ENCODE results near the gene MDFIC.
"Not testable (repeated sequence)": the region's sequence is repeated elsewhere in the genome, so short reads cannot be mapped to it uniquely, and the experiment has no call there.

The MDFIC gene, protein sequence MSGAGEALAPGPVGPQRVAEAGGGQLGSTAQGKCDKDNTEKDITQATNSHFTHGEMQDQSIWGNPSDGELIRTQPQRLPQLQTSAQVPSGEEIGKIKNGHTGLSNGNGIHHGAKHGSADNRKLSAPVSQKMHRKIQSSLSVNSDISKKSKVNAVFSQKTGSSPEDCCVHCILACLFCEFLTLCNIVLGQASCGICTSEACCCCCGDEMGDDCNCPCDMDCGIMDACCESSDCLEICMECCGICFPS

GRCh38 chr7:114922026-114922651, at the start of gene MDFIC:
Gene MDFIC, plus strand, starts transcription at chr7:114922094. Its CDS starts 940 bp downstream, at chr7:114923034.
- DNase-seq (ENCODE audit: low spot score), result no peak

DNA sequence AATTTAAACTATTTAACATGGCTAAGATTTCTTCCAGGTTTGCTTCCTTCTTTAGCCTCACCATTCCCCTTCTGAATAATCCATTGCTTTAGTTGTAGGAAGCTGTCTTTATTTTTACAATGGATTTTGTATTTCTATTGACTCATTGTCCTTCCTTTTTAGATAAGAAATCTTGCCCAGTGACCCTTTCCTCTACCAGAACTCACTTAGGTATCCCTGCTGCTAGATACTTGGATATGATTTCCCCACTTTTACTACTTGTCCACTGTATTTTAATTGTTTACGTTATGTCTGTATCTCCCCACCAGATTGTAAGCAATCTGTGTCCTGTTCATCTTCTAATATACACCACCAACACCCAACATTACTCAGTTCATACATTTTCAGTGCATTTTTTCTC, 47.7 kb upstream of the MDFIC start:
- no peak for DNase-seq (ENCODE audit: low spot score)

- no peak for DNase-seq (ENCODE audit: low spot score)
These were observed 46.7 kb upstream of the MDFIC start for GRCh38 chr7:114875186-114875585.

DNA sequence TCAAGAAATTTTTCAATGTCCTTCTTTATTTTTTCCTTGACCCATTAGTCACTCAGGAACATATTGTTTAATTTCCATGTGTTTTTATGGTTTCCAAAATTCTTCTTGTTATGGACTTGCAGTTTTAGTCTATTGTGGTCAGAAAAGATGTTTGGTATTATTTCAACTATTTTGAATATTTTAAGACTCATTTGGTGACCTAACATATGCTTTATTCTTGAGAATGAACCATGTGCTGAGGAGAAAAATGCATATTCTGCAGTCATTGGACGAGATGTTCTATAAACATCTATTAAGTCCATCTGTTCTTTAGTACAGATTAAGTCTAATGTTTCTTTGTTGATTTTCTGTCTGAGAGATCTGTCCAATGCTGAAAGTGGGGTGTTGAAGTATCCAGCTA, 42.3 kb upstream of the MDFIC start:
- no peak for DNase-seq (ENCODE audit: low spot score)

DNA sequence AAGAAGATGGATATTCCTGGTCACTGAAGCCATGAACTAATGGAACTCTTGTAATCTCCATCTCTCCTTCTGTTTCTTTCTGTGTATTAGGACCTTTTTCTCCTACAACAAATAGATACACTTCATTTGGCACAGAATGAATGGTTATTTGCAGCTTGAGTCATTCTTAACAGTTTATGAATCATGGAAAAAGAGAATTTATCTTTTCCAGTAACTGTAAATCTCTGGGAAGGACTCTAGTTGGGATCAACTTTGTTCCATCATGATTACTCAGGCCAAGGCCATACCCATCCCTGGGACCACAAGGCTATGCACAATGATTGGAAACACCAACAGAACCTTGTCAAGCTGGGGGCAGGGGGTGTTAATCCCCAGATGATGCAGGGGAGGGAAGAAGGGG, 36.1 kb upstream of the MDFIC start:
- DNase-seq (ENCODE audit: low spot score), result no peak

GRCh38 chr7:114886241-114886640, 35.7 kb upstream of the MDFIC start:
- DNase-seq (ENCODE audit: low spot score), result no peak

DNA sequence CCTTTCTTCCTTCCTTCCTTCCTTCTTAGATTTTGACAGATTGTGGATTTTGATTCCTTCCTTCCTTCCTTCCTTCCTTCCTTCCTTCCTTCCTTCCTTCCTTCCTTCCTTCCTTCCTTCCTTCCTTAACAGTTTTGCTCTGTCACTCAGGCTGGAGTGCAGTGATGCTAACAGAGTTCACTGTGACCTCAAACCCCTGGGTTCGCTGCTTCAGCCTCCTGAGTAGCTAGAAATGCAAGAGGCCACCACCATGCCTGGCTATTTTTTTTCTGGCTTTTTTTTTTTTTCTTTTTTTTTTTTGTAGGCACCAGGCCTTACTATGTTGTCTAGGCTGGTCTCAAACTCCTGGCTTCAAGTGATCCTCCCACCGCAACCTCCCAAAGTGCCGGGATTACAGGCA, 32.8 kb upstream of the MDFIC start:
- not testable (repeated sequence) for DNase-seq (ENCODE audit: low spot score)

- no peak for DNase-seq (ENCODE audit: low spot score)
These were observed 32.1 kb upstream of the MDFIC start for GRCh38 chr7:114889646-114890285.

GRCh38 chr7:114890561-114890960, 31.3 kb upstream of the MDFIC start:
- no peak for DNase-seq (ENCODE audit: low spot score)

- no peak for DNase-seq (ENCODE audit: low spot score)
These were observed 21.8 kb upstream of the MDFIC start for GRCh38 chr7:114900127-114900526.

- DNase-seq (ENCODE audit: low spot score), result no peak
These were observed 20.1 kb upstream of the MDFIC start for GRCh38 chr7:114901771-114902170.

DNA sequence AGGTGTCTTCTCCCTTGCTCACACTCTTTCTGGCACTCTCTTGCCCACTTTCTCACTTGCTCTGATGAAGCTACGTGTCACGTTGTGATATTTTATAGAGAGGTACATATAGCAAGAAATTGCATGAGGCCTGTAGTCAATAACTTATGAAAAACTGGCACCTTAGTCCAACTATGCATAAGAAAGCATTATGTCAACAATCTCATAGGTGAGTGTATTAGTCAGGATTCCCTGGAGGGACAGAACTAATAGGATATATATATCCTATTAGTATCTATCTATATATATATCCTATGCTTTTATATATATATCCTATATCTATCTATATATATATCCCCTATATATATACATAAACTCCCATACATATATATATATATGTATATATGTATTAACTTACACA, 18.8 kb upstream of the MDFIC start:
- no peak for DNase-seq (ENCODE audit: low spot score)

- DNase-seq (ENCODE audit: low spot score), result no peak
These were observed 11.1 kb upstream of the MDFIC start for GRCh38 chr7:114910787-114911186.

GRCh38 chr7:114911411-114911810, 10.5 kb upstream of the MDFIC start:
- no peak for DNase-seq (ENCODE audit: low spot score)

DNA sequence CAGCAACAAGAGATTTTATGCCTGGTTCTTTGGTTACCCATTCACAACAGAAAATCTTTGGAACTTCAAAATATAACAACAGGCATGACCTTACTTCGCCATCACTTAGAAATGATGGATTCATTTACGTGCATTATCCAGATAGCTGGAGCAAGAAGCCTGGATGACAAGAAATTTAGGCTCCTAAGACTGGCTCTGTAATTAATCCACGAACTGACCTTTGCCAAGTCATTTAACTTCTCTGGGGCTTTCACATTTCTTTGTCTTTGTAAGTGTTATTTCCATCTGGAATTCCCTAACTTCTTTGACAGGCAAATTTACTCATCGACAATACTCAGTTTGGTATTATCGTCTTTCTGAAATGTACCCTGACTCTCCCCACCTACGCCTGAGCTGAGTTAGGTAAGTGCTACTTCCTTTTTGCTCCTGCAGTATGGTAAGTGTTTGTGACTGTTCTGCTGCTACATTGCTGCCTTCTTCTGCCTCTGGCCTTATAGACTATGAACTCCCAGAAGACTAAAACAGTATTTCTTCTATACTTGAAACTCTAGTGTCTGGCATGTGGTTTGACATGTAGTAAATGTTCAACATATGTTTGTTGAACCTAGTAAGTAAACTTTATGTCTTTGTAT, 5.5 kb upstream of the MDFIC start:
- DNase-seq (ENCODE audit: low spot score), result no peak

GRCh38 chr7:114917211-114917839, 4.6 kb upstream of the MDFIC start:
- no peak for DNase-seq (ENCODE audit: low spot score)

DNA sequence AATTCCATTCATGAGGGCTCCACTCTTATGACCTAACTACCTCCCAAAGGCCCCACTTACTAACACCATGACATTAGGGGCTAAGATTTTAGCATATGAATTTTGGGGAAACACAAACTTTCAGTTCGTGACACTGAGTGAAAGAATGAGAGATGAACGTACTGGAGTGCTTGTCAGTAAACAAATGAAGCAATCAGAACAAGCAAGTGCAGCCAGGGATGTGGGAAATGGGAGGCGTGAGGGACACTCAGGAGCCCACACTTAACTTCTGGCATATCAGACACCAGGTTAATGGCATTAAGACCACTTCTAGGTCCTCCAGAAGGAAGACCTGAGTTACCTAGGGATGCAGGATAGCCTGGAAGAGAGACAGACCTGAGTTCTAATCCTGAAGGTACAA, 2.3 kb upstream of the MDFIC start:
- DNase-seq (ENCODE audit: low spot score), result no peak

GRCh38 chr7:114921631-114922025, 266 bp upstream of the MDFIC start:
- no peak for DNase-seq (ENCODE audit: low spot score)

GRCh38 chr7:114922652-114923402, 933 bp downstream of the MDFIC start:
- no peak for DNase-seq (ENCODE audit: low spot score)

- no peak for DNase-seq (ENCODE audit: low spot score)
These were observed 1.5 kb downstream of the MDFIC start for GRCh38 chr7:114923403-114923713.

DNA sequence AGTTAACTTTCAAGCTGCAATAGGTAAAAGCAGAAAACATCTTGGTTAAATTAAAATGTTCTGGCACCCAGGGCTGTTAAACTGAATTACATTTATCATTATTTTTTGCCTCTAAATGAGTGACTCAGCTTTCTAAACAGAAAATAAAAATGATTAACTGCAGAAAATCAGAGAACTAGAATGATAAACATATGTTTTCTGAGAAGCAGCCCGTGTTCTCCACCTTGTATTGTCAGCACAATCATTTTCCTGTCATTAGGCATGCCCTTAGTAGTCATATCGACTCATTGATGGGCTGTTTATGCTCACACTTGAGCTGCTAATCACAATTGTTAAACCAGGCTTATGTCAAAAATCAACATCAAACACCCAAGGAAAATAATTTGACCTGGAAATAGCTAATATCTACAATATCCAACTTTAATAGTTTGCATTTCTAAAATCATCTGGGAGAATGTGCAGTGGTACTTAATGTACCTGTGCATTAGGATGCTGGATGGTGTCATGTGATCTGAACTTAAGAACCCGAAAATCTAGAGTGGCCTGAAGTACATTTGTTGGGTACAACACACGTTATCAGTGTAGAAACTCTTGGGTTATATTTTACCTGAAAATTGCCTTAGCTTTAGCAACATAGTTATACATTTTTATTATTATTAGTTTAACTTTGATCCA, 2.3 kb downstream of the MDFIC start:
- no peak for DNase-seq (ENCODE audit: low spot score)

DNA sequence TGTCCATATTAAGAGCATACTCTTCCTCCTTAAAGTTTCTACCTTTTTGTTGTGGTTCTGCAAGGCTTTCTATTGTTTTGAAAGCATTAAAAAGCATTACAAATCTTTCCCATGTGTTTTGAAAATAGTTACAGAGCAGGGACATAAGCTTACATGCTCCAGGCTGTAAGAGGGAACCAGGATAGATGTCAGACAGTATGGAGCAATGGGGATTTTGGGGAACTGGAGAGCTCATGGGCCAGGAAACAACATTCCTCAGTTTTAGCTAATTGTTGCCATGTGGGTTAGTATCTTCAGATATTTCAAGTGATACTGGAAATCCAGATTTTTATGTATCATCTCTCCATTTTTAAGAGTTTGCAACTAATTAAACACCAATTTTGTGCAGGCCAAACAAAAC, 3.5 kb downstream of the MDFIC start:
- DNase-seq (ENCODE audit: low spot score), result no peak
